Epithelial cell of proximal tubule (primary cell): ENCODE data around the gene ATP13A4. TPM values are rescaled to one million over a fixed set of nuclear protein-coding genes. Genes with fewer than 3 reads are reported as not detected.

Experiments used
- DNase-seq: peaks from one replicate; pipeline ENCODE4 v3.0.0-alpha.2; 2011; ENCODE audit warnings: low read depth
- H3K4me3 ChIP-seq: 2 replicates; pipeline ENCODE4 v1.5.1; 2011; ENCODE audit warnings: low read depth, mild to moderate bottlenecking, low read length
- total RNA-seq: library from RNA; depleted of rRNA; stranded (reverse); fragments of >200 nt; gene quantifications from 2 replicates; pipeline ENCODE4 v1.2.3, GENCODE V29; 2015
- TF ChIP-seq, protein P1 (sequence below): conservative IDR thresholded peaks from 2 replicates; pipeline ENCODE4 v1.5.1; 2012; ENCODE audit warnings: low read depth, mild to moderate bottlenecking, low read length

The ATP13A4 gene
- total RNA-seq, 1 donor from 2014 or later: not detected

DNA sequence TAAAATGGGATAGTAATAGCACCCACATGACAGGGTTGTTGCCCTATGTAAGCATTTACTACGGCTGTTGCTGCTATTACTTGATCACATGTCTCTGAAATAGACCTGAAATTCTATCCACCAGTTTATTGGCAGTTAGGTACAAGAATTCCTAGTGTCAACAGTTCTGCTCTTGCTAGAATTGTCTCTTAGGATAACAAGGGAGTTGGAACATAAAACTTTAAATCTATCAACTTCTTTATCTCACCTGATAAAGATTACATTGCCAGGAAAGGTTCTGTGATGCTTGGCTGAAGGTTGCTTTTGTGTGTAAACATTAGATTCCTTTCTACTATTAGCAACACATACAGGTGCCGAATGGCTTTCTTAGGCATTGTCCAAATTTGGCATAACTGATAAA is 38.7 kb downstream of the ATP13A4 start:
- TF ChIP-seq, protein P1, sequence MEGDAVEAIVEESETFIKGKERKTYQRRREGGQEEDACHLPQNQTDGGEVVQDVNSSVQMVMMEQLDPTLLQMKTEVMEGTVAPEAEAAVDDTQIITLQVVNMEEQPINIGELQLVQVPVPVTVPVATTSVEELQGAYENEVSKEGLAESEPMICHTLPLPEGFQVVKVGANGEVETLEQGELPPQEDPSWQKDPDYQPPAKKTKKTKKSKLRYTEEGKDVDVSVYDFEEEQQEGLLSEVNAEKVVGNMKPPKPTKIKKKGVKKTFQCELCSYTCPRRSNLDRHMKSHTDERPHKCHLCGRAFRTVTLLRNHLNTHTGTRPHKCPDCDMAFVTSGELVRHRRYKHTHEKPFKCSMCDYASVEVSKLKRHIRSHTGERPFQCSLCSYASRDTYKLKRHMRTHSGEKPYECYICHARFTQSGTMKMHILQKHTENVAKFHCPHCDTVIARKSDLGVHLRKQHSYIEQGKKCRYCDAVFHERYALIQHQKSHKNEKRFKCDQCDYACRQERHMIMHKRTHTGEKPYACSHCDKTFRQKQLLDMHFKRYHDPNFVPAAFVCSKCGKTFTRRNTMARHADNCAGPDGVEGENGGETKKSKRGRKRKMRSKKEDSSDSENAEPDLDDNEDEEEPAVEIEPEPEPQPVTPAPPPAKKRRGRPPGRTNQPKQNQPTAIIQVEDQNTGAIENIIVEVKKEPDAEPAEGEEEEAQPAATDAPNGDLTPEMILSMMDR: no peak
- no peak overlapping the region for H3K4me3 ChIP-seq
- DNase-seq: no peak

DNA sequence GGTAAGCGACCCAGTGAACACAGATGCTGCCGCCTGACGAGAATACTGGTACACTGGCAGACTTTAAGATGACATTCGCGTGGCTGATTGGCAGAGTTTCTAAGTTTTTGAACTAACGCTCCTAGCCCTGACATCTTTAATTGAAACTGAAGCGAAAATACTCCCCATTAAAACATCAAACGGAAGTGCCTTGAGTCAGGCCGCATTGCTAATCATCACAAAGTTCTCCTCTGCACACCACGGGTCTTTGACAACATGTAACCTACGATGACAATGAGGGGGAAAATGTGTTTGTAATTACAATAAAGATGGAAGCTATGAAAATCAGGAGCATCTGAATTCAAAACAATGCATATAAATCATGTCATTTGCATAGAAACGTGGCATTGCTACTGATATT is 44.5 kb downstream of the ATP13A4 start:
- TF ChIP-seq, protein P1: no peak
- no peak overlapping the region for H3K4me3 ChIP-seq
- no peak for DNase-seq

DNA sequence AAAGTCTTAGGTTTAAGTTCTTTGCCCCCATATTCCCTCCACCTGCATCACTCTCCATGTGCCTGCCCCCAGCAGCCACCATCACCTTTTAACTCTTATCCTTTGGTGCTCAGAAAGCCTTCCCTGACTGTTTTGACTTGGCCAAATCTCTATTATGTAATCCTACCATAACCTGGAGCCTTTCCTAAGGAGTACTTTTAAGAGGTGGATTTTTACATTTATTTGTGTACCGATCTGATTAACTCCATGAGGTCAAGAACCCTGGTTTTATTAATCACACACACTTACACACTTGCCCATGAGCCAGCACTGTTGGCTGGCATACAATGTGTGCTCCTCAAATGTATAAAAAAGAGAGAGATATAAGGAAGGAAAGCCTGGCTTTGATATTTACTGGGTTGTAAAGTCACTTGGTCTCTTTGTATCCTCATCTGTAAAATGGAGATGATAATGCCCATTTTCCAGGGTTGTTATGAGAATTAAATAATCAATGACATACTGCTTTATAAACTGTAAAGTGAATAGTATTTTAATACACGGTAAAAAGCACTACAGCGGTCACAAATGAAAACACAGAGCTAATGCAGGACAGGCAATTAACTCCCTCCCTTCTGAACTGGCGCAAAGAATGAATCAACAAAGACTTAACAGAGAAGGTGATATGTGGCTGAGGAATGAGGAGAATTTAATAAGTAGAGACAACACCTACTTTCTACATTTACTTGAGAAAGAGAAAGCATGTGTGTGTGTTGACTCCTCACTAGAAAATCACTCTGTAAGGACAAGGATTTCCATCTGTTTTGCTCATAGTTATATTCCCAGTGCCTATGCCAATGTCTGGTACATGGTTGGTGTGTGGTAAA is 45.4 kb downstream of the ATP13A4 start:
- TF ChIP-seq, protein P1: no peak
- no peak for DNase-seq
- no peak overlapping the region for H3K4me3 ChIP-seq

DNA sequence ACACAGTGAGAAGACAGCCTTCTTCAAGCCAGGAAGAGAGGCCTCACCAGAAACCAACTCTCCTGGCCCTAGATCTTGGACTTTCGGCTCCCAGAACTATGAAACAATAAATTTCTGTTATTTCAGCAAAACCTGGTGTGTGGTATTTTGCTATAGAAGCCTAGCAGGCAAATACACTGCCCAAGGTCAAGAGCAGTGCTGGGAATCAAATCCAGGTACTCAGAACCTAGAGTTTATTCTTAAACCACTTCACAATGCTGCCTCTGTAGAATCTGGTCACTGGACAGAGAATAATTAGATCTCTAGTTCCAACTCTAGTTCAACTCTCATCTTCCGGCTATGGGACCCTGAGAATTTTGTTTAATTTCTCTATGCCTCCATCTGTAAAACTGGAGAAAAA is 46.6 kb downstream of the ATP13A4 start:
- H3K4me3 ChIP-seq: no peak overlapping the region
- TF ChIP-seq, protein P1: no peak
- DNase-seq: no peak

DNA sequence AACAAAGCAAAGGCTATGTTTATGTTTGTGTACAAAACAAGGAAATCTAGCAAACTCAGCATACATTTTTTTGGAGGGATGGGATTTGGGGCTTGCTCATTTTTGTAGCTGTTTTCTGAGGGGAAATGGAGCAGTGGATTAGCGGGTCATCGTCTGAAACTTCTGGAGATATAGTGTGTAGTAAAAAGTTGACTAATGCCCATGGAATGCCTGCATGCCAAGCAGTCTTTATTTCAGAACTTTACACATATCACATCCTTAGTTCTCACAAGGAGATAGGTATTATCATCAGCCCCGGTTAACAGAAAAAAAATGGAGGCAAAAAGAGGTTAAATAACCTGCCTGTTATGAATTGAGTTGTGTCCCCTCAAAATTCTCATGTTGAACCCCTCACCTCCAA is 47.1 kb downstream of the ATP13A4 start:
- TF ChIP-seq, protein P1: no peak
- DNase-seq: no peak
- H3K4me3 ChIP-seq: no peak overlapping the region

DNA sequence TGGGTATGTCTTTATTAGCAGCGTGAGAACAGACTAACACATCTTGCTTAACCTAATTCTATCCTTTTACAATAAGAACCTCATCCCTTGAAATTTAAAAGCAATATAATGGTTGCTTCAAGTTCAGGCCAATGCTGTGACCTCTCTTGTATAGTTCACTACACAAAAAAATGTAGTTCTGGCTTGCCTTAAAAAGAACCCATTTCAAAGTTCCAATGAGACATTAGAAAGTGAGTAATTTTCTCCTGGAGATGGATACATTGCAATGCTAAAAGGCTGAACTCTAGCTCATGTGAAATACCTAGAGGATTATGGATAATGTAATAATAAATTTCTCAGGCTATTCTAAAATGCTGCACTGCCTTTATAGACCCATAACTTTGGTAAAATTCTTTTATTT is 47.8 kb downstream of the ATP13A4 start:
- DNase-seq: no peak
- H3K4me3 ChIP-seq: no peak overlapping the region
- TF ChIP-seq, protein P1: no peak

DNA sequence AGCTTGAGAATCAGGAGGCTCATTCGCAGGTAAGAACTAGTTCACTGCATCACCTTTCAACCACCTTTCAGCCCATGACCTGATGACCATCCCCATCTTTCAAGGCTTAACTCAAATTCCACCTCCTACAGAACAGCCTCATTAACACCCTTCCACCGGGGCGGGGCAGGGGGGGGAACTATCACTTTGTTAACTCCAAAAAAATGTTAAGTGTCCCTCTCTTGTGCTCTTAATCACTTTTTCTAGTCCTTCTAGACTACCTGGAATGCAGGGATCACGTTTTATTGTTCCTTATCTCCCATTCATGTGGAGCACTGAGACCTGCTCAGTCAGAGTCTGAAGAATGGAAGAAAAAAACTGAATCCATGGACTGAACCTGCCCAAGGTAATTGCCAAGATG is 51.8 kb downstream of the ATP13A4 start:
- H3K4me3 ChIP-seq: no peak overlapping the region
- no peak for DNase-seq
- TF ChIP-seq, protein P1: no peak
